Esophagus muscularis mucosa (tissue), 4 donors: Measurements from ENCODE around the gene SHISA3. TPM values are rescaled to one million over a fixed set of nuclear protein-coding genes. Genes with fewer than 3 reads are reported as not detected.

Experiments
- DNase-seq: peaks from one replicate; pipeline ENCODE4 v3.0.0-alpha.2; 2017; ENCODE audit errors: extremely low spot score
- H3K27ac ChIP-seq, 4 donors: fragments of 200-600 bp; sonication (generic); replicated peaks in 1 of 4; 1 replicate in 3 of 4; 2 replicates in 1 of 4; pipeline ENCODE4 v1.5.1; 2016 to 2019; ENCODE audit warnings: mild to moderate bottlenecking in 1 of 4
- H3K27me3 ChIP-seq, 4 donors: fragments of 200-600 bp; sonication (generic); one replicate each; pipeline versions ENCODE4 v1.5.1 to v1.6.0; 2016 to 2019
- H3K36me3 ChIP-seq, 4 donors: fragments of 200-600 bp; sonication (generic); one replicate each; pipeline ENCODE4 v1.5.1; 2016 to 2019
- H3K4me1 ChIP-seq, 4 donors: fragments of 200-600 bp; sonication (generic); one replicate each; pipeline ENCODE4 v1.5.1; 2016 to 2019
- H3K4me3 ChIP-seq, 4 donors: fragments of 200-600 bp; sonication (generic); 1 replicate in 2 of 4; 2 replicates in 2 of 4; pipeline ENCODE4 v1.5.1; 2016 to 2019; ENCODE audit warnings: mild to moderate bottlenecking in 4 of 4, moderate library complexity in 1 of 4
- H3K9me3 ChIP-seq, 4 donors: fragments of 200-600 bp; sonication (generic); 1 replicate in 3 of 4; 2 replicates in 1 of 4; pipeline ENCODE4 v1.5.1; 2016 to 2019
- EP300 ChIP-seq: sonication (generic); formaldehyde crosslinking; IDR thresholded peaks from one replicate; pipeline ENCODE4 v1.6.1; 2017; ENCODE audit warnings: antibody characterized with exemption
- POLR2A ChIP-seq: fragments of 450-650 bp; IDR thresholded peaks from one replicate; pipeline ENCODE4 v1.6.1; 2017; ENCODE audit warnings: antibody characterized with exemption, moderate library complexity, mild to moderate bottlenecking, low read depth
- POLR2AphosphoS5 ChIP-seq, 2 donors: sonication (generic); formaldehyde crosslinking; IDR thresholded peaks; one replicate each; pipeline ENCODE4 v1.6.1; 2017; ENCODE audit warnings: antibody characterized with exemption in 2 of 2
- WGBS: methylation state at CpG from one replicate; pipeline ENCODE4 v1.1.5; 2018; 5-methylcytosine and 5-hydroxymethylcytosine counted together
- intact Hi-C: fragments of 100-400 bp; cut with DNase I; formaldehyde crosslinking; loops from one replicate; pipeline ENCODE4 v1.15.1; 2023
- total RNA-seq, 4 donors: library from RNA; depleted of rRNA; stranded (reverse); fragments of >200 nt; gene quantifications; one replicate each; pipeline versions ENCODE4 v1.1.0 to v1.2.1, GENCODE V29; 2016
- TF ChIP-seq, protein P1 (sequence below), 3 experiments: fragments of 200-600 bp in 2 of 3; fragments of 450-650 bp in 1 of 3; sonication (generic) in 2 of 3; IDR thresholded peaks; one replicate each; pipeline ENCODE4 v1.5.1; 2017 to 2019; ENCODE audit warnings: antibody characterized with exemption in 3 of 3, mild to moderate bottlenecking in 2 of 3, moderate library complexity in 1 of 3

SHISA3 gene
- total RNA-seq, 4 donors from 2014 or later, result 9.1 to 38.6 (median 19.8) TPM

DNA sequence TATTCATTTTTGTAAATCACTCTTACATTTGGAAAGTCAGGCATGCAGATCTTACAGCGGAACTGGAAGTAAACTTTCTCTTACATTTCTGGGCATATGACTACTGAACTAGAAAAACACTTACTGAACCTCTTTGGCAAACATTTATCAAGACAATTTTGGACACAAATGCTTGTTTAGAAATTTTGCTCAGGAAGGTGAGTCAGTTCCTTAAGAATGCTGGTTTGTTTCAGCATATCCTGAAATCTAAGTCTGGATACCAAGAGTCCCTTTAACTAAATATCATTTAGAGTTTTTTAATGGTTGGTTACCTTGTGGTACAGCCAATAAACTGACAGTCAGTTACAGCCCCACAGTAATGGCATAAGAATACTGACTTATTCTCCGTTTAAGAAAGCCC lies 15.0 kb downstream of the SHISA3 start:
- DNase-seq, result no peak
- Histone ChIP-seq H3K9me3 (no peaks in the 10 kb centered on the region), H3K4me1 (no peaks in the 10 kb centered on the region), H3K36me3 (peaks cover 0 to 4% (median 0%) of the 10 kb centered on the region in 4 donors), H3K4me3 (no peak overlapping the region), H3K27ac (peak overlapping the region in 1 of 4 donors; percentile 10), H3K27me3 (no peaks in the 10 kb centered on the region)
- WGBS, result 48% methylated on average over 2 of the region's 2 CpGs
- intact Hi-C loops, result no loop called here
- no peak for TF ChIP-seq EP300
- peak in 1 of 2 donors; percentile 23 for TF ChIP-seq POLR2AphosphoS5 (IDR thresholded peaks at IDR 0.05)
- TF ChIP-seq, protein P1, sequence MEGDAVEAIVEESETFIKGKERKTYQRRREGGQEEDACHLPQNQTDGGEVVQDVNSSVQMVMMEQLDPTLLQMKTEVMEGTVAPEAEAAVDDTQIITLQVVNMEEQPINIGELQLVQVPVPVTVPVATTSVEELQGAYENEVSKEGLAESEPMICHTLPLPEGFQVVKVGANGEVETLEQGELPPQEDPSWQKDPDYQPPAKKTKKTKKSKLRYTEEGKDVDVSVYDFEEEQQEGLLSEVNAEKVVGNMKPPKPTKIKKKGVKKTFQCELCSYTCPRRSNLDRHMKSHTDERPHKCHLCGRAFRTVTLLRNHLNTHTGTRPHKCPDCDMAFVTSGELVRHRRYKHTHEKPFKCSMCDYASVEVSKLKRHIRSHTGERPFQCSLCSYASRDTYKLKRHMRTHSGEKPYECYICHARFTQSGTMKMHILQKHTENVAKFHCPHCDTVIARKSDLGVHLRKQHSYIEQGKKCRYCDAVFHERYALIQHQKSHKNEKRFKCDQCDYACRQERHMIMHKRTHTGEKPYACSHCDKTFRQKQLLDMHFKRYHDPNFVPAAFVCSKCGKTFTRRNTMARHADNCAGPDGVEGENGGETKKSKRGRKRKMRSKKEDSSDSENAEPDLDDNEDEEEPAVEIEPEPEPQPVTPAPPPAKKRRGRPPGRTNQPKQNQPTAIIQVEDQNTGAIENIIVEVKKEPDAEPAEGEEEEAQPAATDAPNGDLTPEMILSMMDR (IDR thresholded peaks at IDR 0.05), result no peak
- no peak for TF ChIP-seq POLR2A

DNA sequence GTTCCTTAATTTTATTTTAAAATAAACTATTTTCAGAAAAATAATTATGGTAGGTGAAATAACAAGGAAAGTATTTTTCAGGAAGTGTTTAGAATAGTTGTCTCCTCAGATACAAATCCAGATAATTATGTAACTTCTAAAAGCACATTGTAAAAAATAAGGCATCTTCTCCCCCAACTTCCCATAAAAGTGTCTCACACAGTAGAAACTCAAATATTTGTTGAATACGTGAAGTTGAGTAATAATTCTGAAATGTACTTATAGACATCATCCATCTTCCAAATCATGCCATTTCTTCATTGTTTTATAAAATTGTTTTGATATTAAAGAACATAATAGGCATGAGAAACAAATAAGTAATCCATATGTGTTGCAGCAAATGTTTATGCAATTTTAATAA lies 18.0 kb downstream of the SHISA3 start:
- intact Hi-C loops, result no loop called here
- 82% methylated on average over 1 of the region's 1 CpG for WGBS

DNA sequence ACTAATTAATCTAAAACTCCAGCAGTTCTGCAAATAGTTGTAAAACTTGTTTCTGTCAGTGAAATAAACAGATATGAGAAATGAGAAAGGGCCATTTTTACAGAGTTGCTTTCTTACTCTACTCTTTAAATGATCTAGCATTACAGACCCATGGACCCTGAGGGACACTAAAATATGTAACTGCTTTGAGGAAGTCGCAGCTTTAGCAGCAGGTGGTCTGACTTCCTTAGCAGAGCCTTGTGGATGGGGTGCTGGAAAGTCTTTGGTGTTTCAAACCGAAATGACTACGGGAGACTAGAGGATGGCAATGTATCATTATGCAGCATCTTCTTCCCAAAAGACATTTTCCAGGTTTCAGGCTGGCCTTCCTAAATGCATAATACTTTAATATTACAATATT lies 18.7 kb downstream of the SHISA3 start:
- DNase-seq, result no peak
- no peak for TF ChIP-seq POLR2A
- TF ChIP-seq POLR2AphosphoS5 (IDR thresholded peaks at IDR 0.05), result no peak
- TF ChIP-seq, protein P1 (IDR thresholded peaks at IDR 0.05), result no peak
- Histone ChIP-seq H3K36me3 (peaks cover 0 to 16% (median 8%) of the 10 kb centered on the region in 4 donors), H3K27ac (no peak overlapping the region), H3K4me1 (no peaks in the 10 kb centered on the region), H3K9me3 (no peaks in the 10 kb centered on the region), H3K27me3 (no peaks in the 10 kb centered on the region), H3K4me3 (no peak overlapping the region)
- 62% methylated on average over 3 of the region's 3 CpGs for WGBS
- intact Hi-C loops, result no loop called here

More for the DNA sequence above, 18.0 kb downstream of the SHISA3 start:
- Histone ChIP-seq H3K9me3 (no peaks in the 10 kb centered on the region), H3K27ac (no peak overlapping the region), H3K4me3 (no peak overlapping the region), H3K27me3 (no peaks in the 10 kb centered on the region), H3K4me1 (no peaks in the 10 kb centered on the region), H3K36me3 (peaks cover 0 to 9% (median 4%) of the 10 kb centered on the region in 4 donors)
- TF ChIP-seq EP300 (no peak), POLR2A (no peak), POLR2AphosphoS5 (IDR thresholded peaks at IDR 0.05) (no peak)
- TF ChIP-seq, protein P1 (IDR thresholded peaks at IDR 0.05), result no peak
- no peak for DNase-seq

DNA sequence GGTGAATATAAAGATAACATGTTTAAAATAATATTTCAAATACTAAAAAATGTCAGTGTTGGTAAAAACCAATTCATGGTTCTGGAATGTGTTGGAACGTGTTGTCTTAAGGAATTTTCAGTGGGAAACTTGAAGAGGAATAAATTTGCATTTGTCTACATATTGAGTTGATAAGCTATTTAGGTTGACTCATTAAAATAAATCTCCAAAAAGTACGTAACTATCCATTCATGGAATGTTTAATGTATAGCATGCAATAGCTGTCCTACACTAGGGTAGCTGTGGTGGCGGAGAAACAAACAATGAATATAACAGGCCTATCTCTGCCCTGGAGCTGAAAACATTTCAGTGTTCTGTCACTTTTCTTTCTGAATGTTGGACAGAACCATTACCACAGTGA lies 20.3 kb downstream of the SHISA3 start:
- 94% methylated on average over 3 of the region's 3 CpGs for WGBS
- no peak for TF ChIP-seq POLR2AphosphoS5 (IDR thresholded peaks at IDR 0.05)
- TF ChIP-seq, protein P1 (IDR thresholded peaks at IDR 0.05), result no peak
- TF ChIP-seq POLR2A, result no peak
- TF ChIP-seq EP300, result no peak
- intact Hi-C loops, result no loop called here
- Histone ChIP-seq H3K36me3 (peaks cover 0 to 28% (median 13%) of the 10 kb centered on the region in 4 donors), H3K27ac (no peak overlapping the region), H3K4me3 (no peak overlapping the region), H3K27me3 (no peaks in the 10 kb centered on the region), H3K9me3 (no peaks in the 10 kb centered on the region), H3K4me1 (no peaks in the 10 kb centered on the region)
- DNase-seq, result no peak

DNA sequence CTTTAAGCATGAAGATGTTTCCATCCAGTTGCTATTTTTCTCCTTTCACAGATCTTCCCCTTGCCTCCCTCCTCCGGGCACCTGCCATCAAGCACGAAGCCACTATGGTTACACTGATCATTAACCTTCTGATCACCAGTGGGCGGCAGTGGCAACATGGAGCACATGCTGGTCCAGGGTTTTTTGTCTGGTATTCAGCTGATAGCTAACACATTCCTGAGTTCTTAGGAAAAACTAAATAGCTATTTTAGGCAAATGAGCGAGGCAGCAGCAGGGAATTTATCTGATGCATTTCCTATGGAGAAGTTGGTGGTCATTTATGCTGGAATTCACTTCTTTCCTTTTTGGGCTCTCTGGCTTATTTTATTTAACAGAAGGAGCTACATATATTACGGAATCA lies 22.9 kb downstream of the SHISA3 start:
- no peak overlapping the region for H3K4me3 ChIP-seq
- H3K4me1 ChIP-seq, result no peaks in the 10 kb centered on the region
- peaks cover 0 to 26% (median 13%) of the 10 kb centered on the region in 4 donors for H3K36me3 ChIP-seq
- no peak overlapping the region for H3K27ac ChIP-seq
- DNase-seq, result no peak
- TF ChIP-seq EP300 (no peak), POLR2AphosphoS5 (IDR thresholded peaks at IDR 0.05) (no peak), POLR2A (no peak)
- TF ChIP-seq, protein P1 (IDR thresholded peaks at IDR 0.05), result no peak
- H3K9me3 ChIP-seq, result no peaks in the 10 kb centered on the region
- WGBS, result 90% methylated on average over 5 of the region's 5 CpGs
- intact Hi-C loops, result no loop called here
- no peaks in the 10 kb centered on the region for H3K27me3 ChIP-seq
